Superior temporal gyrus (tissue), 1 donor: ENCODE data around the gene HMCN2.
"Not testable (repeated sequence)": the region's sequence is repeated elsewhere in the genome, so short reads cannot be mapped to it uniquely, and the experiment has no call there.

ENCODE experiments used
- DNase-seq: peaks from one replicate; pipeline ENCODE4 v3.0.0-alpha.2; 2016; ENCODE audit errors: extremely low spot score

Gene HMCN2

GRCh38 chr9:130431536-130432303, 166.2 kb downstream of the HMCN2 start:
- DNase-seq, result no peak

- no peak for DNase-seq
These were observed 166.8 kb downstream of the HMCN2 start for GRCh38 chr9:130432362-130432761.

- no peak for DNase-seq
These were observed 167.2 kb downstream of the HMCN2 start for GRCh38 chr9:130432796-130433167.

GRCh38 chr9:130433168-130433946, 167.8 kb downstream of the HMCN2 start:
- DNase-seq, result no peak

GRCh38 chr9:130433947-130434262, 168.3 kb downstream of the HMCN2 start:
- DNase-seq, result no peak

GRCh38 chr9:130434656-130435055, 169.1 kb downstream of the HMCN2 start:
- not testable (repeated sequence) for DNase-seq

GRCh38 chr9:130437011-130437789, 171.6 kb downstream of the HMCN2 start:
- DNase-seq, result no peak

- DNase-seq, result no peak
These were observed 172.9 kb downstream of the HMCN2 start for GRCh38 chr9:130438382-130438981.

- DNase-seq, result no peak
These were observed 175.5 kb downstream of the HMCN2 start for GRCh38 chr9:130441031-130441430.

- DNase-seq, result no peak
These were observed 177.3 kb downstream of the HMCN2 start for GRCh38 chr9:130442746-130443455.

GRCh38 chr9:130443456-130443801, 177.9 kb downstream of the HMCN2 start:
- DNase-seq, result no peak

- DNase-seq, result no peak
These were observed 178.4 kb downstream of the HMCN2 start for GRCh38 chr9:130443840-130444492.

GRCh38 chr9:130444565-130445221, 179.1 kb downstream of the HMCN2 start, which contains the start of gene ASS1:
Gene ASS1, plus strand, starts transcription at chr9:130444961. Its CDS starts 7,268 bp downstream, at chr9:130452229.
- no peak for DNase-seq

GRCh38 chr9:130445268-130445983, 179.9 kb downstream of the HMCN2 start:
- no peak for DNase-seq

- peak; percentile 12 for DNase-seq
These were observed 180.7 kb downstream of the HMCN2 start for GRCh38 chr9:130446101-130446861.

GRCh38 chr9:130447193-130447816, 181.7 kb downstream of the HMCN2 start:
- DNase-seq, result no peak

- no peak for DNase-seq
These were observed 182.6 kb downstream of the HMCN2 start for GRCh38 chr9:130448035-130448624.
